Mesendoderm (in vitro differentiated cells): Measurements from ENCODE around the gene PSAP.

Experiments
- DNase-seq: peaks from one replicate; pipeline ENCODE4 v3.0.0; 2013
- H2AK5ac ChIP-seq: 2 replicates; pipeline ENCODE4 v1.6.1; 2013; ENCODE audit warnings: low read length, inconsistent platforms
- H2BK120ac ChIP-seq: 2 replicates; pipeline ENCODE4 v1.6.1; 2013; ENCODE audit warnings: low read depth, mild to moderate bottlenecking, low read length, moderate library complexity, mixed read lengths
- H2BK15ac ChIP-seq: replicated peaks from 2 replicates; pipeline ENCODE4 v1.6.1; 2013; ENCODE audit warnings: low read depth, mild to moderate bottlenecking, moderate library complexity
- H2BK5ac ChIP-seq: 2 replicates; pipeline ENCODE4 v1.6.1; 2013; ENCODE audit warnings: low read length, inconsistent platforms
- H3K18ac ChIP-seq: 2 replicates; pipeline ENCODE4 v1.6.1; 2013; ENCODE audit warnings: mild to moderate bottlenecking, low read length, mixed read lengths
- H3K23ac ChIP-seq: one replicate; pipeline ENCODE4 v1.6.1; 2013; ENCODE audit warnings: low read length
- H3K27ac ChIP-seq: 2 replicates; pipeline ENCODE4 v1.5.1; 2013; ENCODE audit warnings: low read depth, mild to moderate bottlenecking, inconsistent platforms, low read length, moderate library complexity
- H3K27me3 ChIP-seq: 2 replicates; pipeline ENCODE4 v1.6.1; 2013; ENCODE audit warnings: low read length, control low read depth, mild to moderate bottlenecking, inconsistent platforms; ENCODE audit not compliant: insufficient read depth, poor library complexity
- H3K36me3 ChIP-seq: 2 replicates; pipeline ENCODE4 v1.6.1; 2013; ENCODE audit warnings: low read length, inconsistent platforms; ENCODE audit not compliant: control insufficient read depth, insufficient read depth
- H3K4ac ChIP-seq: one replicate; pipeline ENCODE4 v1.6.1; 2013; ENCODE audit warnings: low read depth, mild to moderate bottlenecking, low read length, moderate library complexity
- H3K4me1 ChIP-seq: 2 replicates; pipeline ENCODE4 v1.6.1; 2013; ENCODE audit warnings: low read depth, low read length, inconsistent platforms; ENCODE audit not compliant: control insufficient read depth
- H3K4me2 ChIP-seq: 2 replicates; pipeline ENCODE4 v1.6.1; 2013; ENCODE audit warnings: low read length
- H3K4me3 ChIP-seq: 2 replicates; pipeline ENCODE4 v1.5.1; 2013; ENCODE audit warnings: mild to moderate bottlenecking, low read length
- H3K56ac ChIP-seq: one replicate; pipeline ENCODE4 v1.6.1; 2013; ENCODE audit warnings: low read length
- H3K79me1 ChIP-seq: 2 replicates; pipeline ENCODE4 v1.6.1; 2013; ENCODE audit warnings: low read length, inconsistent platforms
- H3K79me2 ChIP-seq: 2 replicates; pipeline ENCODE4 v1.6.1; 2013; ENCODE audit warnings: mild to moderate bottlenecking, low read length; ENCODE audit not compliant: control insufficient read depth, insufficient read depth
- H3K9ac ChIP-seq: 2 replicates; pipeline ENCODE4 v1.6.1; 2013; ENCODE audit warnings: low read length, inconsistent platforms
- H4K5ac ChIP-seq: one replicate; pipeline ENCODE4 v1.6.1; 2013; ENCODE audit warnings: low read length
- H4K8ac ChIP-seq: one replicate; pipeline ENCODE4 v1.6.1; 2013; ENCODE audit warnings: low read depth, mild to moderate bottlenecking, control low read depth, low read length, moderate library complexity
- WGBS: extraction: QIAGEN DNeasy Blood & Tissue Kit; methylation state at CpG from one replicate; pipeline ENCODE4 v1.1.7; 2013; ENCODE audit warnings: low lambda C conversion rate, missing lambda C conversion rate; ENCODE audit not compliant: insufficient coverage; ENCODE audit errors: extremely low coverage; 5-methylcytosine and 5-hydroxymethylcytosine counted together

Gene PSAP

DNA sequence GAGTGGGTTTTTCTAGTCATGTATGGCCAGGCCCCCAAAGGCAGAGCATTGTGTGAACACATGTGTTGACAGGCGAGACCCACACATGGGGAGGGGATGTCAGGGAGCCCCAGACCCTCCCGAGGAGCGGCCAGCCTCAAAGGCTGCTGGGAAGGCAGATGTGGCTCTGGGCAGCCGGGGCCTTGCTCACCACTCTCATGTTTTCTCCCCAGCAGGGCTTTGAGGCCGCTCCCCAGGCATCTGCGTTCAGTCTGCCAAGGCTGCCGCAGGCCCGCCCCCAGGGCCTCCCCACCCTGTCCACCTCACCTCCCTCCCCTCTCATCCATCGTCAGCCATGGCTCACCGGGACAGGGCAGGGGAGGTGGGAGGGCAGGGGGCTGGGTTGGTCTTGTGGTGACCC lies 61.2 kb downstream of the PSAP start:
- WGBS: no CpG with 5 or more reads among the region's 10 CpGs

DNA sequence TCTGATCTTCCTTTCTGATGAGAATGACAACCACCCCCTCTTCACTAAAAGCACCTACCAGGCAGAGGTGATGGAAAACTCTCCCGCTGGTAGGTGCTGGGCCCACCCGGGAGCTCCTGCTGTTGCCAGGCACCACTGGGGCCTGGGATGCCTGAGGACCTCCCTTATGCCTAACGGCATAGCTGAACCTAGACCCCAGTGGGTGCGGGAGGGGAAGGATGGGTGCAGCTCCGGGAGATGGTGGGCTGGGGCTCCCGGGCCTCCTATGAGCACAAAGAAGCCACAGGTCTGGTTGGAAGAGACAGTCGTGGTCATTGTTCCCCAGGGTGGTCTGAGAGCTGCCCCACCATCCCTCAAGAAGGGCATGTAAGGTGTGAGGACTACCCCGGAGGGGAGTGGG lies 62.1 kb downstream of the PSAP start:
- H2BK5ac ChIP-seq: no peak overlapping the region
- H3K36me3 ChIP-seq: no peaks in the 10 kb centered on the region
- H3K4ac ChIP-seq: no peak overlapping the region
- H3K79me1 ChIP-seq: no peaks in the 10 kb centered on the region
- no peak overlapping the region for H3K9ac ChIP-seq
- H4K5ac ChIP-seq: no peak overlapping the region
- no peaks in the 10 kb centered on the region for H3K4me1 ChIP-seq
- no peak overlapping the region for H2BK15ac ChIP-seq
- H3K23ac ChIP-seq: no peak overlapping the region
- H4K8ac ChIP-seq: no peak overlapping the region
- no peak overlapping the region for H2AK5ac ChIP-seq
- no peak overlapping the region for H3K4me2 ChIP-seq
- no peaks in the 10 kb centered on the region for H3K79me2 ChIP-seq
- no peaks in the 10 kb centered on the region for H3K27me3 ChIP-seq
- H3K18ac ChIP-seq: no peak overlapping the region
- no CpG with 5 or more reads among the region's 8 CpGs for WGBS
- H3K27ac ChIP-seq: no peak overlapping the region
- no peak overlapping the region for H2BK120ac ChIP-seq
- no peak overlapping the region for H3K56ac ChIP-seq
- no peak overlapping the region for H3K4me3 ChIP-seq
- DNase-seq: no peak

More for the DNA sequence above, 61.2 kb downstream of the PSAP start:
- no peak overlapping the region for H3K4ac ChIP-seq
- no peak overlapping the region for H4K5ac ChIP-seq
- H2BK5ac ChIP-seq: no peak overlapping the region
- no peak overlapping the region for H3K23ac ChIP-seq
- no peaks in the 10 kb centered on the region for H3K27me3 ChIP-seq
- H3K4me3 ChIP-seq: no peak overlapping the region
- H3K9ac ChIP-seq: no peak overlapping the region
- H3K27ac ChIP-seq: no peak overlapping the region
- H2BK120ac ChIP-seq: no peak overlapping the region
- H2AK5ac ChIP-seq: no peak overlapping the region
- H4K8ac ChIP-seq: no peak overlapping the region
- H3K56ac ChIP-seq: no peak overlapping the region
- no peaks in the 10 kb centered on the region for H3K79me2 ChIP-seq
- no peaks in the 10 kb centered on the region for H3K4me1 ChIP-seq
- H3K18ac ChIP-seq: no peak overlapping the region
- DNase-seq: no peak
- no peaks in the 10 kb centered on the region for H3K79me1 ChIP-seq
- H3K36me3 ChIP-seq: no peaks in the 10 kb centered on the region
- no peak overlapping the region for H3K4me2 ChIP-seq
- no peak overlapping the region for H2BK15ac ChIP-seq

DNA sequence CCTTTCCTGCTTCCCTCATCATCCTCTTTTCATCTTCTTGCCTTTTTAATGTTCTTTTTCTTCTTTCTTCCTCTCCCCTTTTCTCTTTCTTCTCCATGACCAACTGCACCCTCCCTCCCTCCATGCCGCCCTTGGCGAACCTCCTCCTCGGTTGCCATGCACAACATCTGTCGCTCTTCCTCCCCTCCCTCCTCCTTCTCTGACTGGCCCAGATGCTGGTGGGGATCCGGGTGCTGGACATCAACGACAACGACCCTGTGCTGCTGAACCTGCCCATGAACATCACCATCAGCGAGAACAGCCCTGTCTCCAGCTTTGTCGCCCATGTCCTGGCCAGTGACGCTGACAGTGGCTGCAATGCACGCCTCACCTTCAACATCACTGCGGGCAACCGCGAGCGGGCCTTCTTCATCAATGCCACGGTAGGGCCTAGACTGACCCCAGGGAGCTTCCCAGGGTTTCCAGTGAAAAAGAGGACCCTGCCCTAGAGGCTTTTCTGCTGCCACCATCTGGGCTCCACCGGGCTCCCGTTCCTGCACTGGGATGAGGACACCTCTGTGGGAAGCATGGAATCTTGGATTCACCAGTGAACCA lies 66.3 kb downstream of the PSAP start:
- no peak overlapping the region for H3K23ac ChIP-seq
- no peak overlapping the region for H2BK120ac ChIP-seq
- no peak for DNase-seq
- H4K8ac ChIP-seq: no peak overlapping the region
- no peak overlapping the region for H3K4ac ChIP-seq
- H4K5ac ChIP-seq: no peak overlapping the region
- H3K18ac ChIP-seq: no peak overlapping the region
- H3K27me3 ChIP-seq: no peaks in the 10 kb centered on the region
- WGBS: no CpG with 5 or more reads among the region's 18 CpGs
- no peak overlapping the region for H2BK5ac ChIP-seq
- no peak overlapping the region for H2BK15ac ChIP-seq
- H3K79me2 ChIP-seq: no peaks in the 10 kb centered on the region
- H3K56ac ChIP-seq: no peak overlapping the region
- H3K79me1 ChIP-seq: no peaks in the 10 kb centered on the region
- no peak overlapping the region for H3K4me2 ChIP-seq
- H2AK5ac ChIP-seq: no peak overlapping the region
- H3K27ac ChIP-seq: no peak overlapping the region
- no peak overlapping the region for H3K9ac ChIP-seq
- H3K4me3 ChIP-seq: no peak overlapping the region
- H3K4me1 ChIP-seq: no peaks in the 10 kb centered on the region
- H3K36me3 ChIP-seq: no peaks in the 10 kb centered on the region

DNA sequence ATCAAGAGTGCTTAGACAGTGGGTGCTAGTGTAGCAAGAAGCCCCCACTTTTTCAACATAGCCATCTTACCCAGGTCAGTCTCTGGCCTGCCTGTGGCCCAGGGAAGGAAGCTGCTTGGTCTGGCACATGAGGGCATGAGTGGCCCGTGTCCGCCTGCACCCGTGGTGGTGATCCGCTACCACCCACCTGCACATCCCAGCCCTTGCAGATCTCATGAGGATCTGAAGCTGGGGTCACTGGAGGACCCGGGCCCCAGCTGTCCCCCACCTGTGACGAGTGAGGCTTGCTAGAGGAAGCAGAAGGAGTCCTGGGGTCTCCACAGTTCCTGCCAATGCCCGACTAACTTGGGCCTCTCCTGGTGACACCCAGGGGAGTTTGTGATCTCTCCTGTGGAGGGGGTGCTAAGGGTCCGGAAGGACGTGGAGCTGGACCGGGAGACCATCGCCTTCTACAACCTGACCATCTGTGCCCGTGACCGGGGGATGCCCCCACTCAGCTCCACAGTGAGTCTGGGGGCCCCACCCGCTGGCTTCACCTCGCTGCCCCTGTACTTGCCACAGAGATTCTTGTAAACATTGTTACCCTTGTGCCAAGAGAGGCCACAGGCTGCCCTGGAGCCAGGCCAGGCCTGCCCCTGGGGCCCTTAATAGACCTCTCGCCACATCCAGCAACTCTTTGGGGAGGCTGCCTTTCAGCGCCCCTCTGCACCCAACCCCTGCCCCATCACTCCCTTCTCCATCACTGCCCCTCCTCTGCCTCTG lies 67.0 kb downstream of the PSAP start:
- Histone ChIP-seq H2BK15ac (no peak overlapping the region), H2AK5ac (no peak overlapping the region), H3K4me3 (no peak overlapping the region), H3K56ac (no peak overlapping the region), H3K18ac (no peak overlapping the region), H2BK120ac (no peak overlapping the region), H3K4me1 (no peaks in the 10 kb centered on the region), H3K4me2 (no peak overlapping the region), H3K79me2 (no peaks in the 10 kb centered on the region), H3K23ac (no peak overlapping the region), H3K9ac (no peak overlapping the region), H2BK5ac (no peak overlapping the region), H3K36me3 (no peaks in the 10 kb centered on the region), H3K27me3 (no peaks in the 10 kb centered on the region), H4K8ac (no peak overlapping the region), H3K4ac (no peak overlapping the region), H4K5ac (no peak overlapping the region), H3K27ac (no peak overlapping the region), H3K79me1 (no peaks in the 10 kb centered on the region)
- DNase-seq: no peak
- WGBS: no CpG with 5 or more reads among the region's 17 CpGs

DNA sequence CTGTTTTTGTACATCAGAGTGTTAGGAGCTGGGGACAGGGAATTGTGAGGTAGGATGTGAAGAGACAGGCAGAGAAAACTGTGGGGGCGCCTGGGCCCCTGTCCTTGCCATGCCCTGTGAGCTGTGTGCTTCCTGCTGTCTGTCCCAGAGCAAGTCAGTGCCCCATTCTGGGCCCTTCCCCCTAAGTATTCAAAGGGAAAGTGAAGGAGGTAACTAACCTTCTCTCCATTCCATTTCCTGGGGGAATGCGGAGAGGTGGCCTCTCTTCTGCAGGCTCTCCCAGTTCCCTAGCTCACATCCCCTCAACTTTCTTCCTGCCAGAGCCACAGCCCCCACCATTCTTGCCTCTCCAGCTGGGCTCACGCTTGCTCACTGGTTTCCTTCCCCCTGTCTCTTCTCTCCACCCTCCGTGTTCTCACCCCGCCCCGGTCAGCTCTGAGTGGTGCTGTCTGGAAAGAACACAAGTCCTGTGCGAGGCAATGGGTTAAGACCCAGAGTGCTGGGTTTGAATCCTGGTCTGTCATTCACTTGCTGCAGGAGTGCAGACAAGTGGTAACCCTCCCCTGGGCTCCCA lies 68.0 kb downstream of the PSAP start:
- Histone ChIP-seq H2BK15ac (no peak overlapping the region), H3K23ac (no peak overlapping the region), H3K79me2 (no peaks in the 10 kb centered on the region), H3K27me3 (no peaks in the 10 kb centered on the region), H3K4me3 (no peak overlapping the region), H3K36me3 (no peaks in the 10 kb centered on the region), H2BK5ac (no peak overlapping the region), H3K4me2 (no peak overlapping the region), H3K56ac (no peak overlapping the region), H4K8ac (no peak overlapping the region), H3K18ac (no peak overlapping the region), H2BK120ac (no peak overlapping the region), H3K9ac (no peak overlapping the region), H4K5ac (no peak overlapping the region), H3K4ac (no peak overlapping the region), H2AK5ac (no peak overlapping the region), H3K79me1 (no peaks in the 10 kb centered on the region), H3K4me1 (no peaks in the 10 kb centered on the region), H3K27ac (no peak overlapping the region)
- no CpG with 5 or more reads among the region's 7 CpGs for WGBS
- DNase-seq: no peak
